Endothelial cell of umbilical vein (primary cell): Measurements from ENCODE around the gene DDR2. TPM values are rescaled to one million over a fixed set of nuclear protein-coding genes. Genes with fewer than 3 reads are reported as not detected.

ENCODE experiments used
- BruUV-seq: library from RNA; stranded (reverse); fragments of 400-500 nt; replicated peaks from 2 replicates; lab custom pipeline; 2021; lab: Mats Ljungman, UMichigan
- CTCF ChIA-PET: fragments of 300-600, 350-600 bp; sonication (Branson Sonifier 250); formaldehyde crosslinking; loops from one replicate; lab custom pipeline; 2021; ENCODE audit warnings: antibody characterized with exemption, inconsistent platforms; lab: Charles Lee
- POLR2A ChIA-PET: fragments of 300-600, 350-600 bp; sonication (Branson Sonifier 250); formaldehyde crosslinking; loops from one replicate; lab custom pipeline; 2021; ENCODE audit warnings: antibody characterized with exemption, inconsistent platforms; lab: Charles Lee
- DNase-seq: peaks from one replicate; pipeline ENCODE4 v3.0.0-alpha.2; 2011; ENCODE audit warnings: low read depth, low spot score
- FAIRE-seq: peaks from 2 replicates; lab custom pipeline; 2011; peaks lifted over from hg19 to GRCh38; lab: Jason Lieb, UNC
- H2AFZ ChIP-seq: 2 replicates; pipeline ENCODE4 v1.6.0; 2012; ENCODE audit warnings: low read depth, low read length, control low read depth, inconsistent platforms
- H3K27ac ChIP-seq: 2 replicates; pipeline ENCODE4 v1.5.1; 2011; ENCODE audit warnings: low read depth, mild to moderate bottlenecking, control low read depth, low read length, moderate library complexity; ENCODE audit not compliant: insufficient read depth
- H3K27me3 ChIP-seq, 2 experiments: 2 replicates each; pipeline versions ENCODE4 v1.6.0 to v1.6.1; 2011; ENCODE audit warnings: low read length in 2 of 2, mixed read lengths in 1 of 2; ENCODE audit not compliant: control insufficient read depth in 2 of 2, insufficient read depth in 2 of 2
- H3K36me3 ChIP-seq, 2 experiments: 2 replicates in 1 of 2; 3 replicates in 1 of 2; pipeline ENCODE4 v1.5.1; 2011; ENCODE audit warnings: low read length in 2 of 2, mild to moderate bottlenecking in 1 of 2, moderate library complexity in 1 of 2; ENCODE audit not compliant: control insufficient read depth in 2 of 2, insufficient read depth in 2 of 2; ENCODE audit errors: extremely low read depth in 1 of 2
- H3K4me1 ChIP-seq: 3 replicates; pipeline ENCODE4 v1.5.1; 2011; ENCODE audit warnings: mild to moderate bottlenecking, low read length; ENCODE audit not compliant: control insufficient read depth, insufficient read depth; ENCODE audit errors: extremely low read depth
- H3K4me2 ChIP-seq: 2 replicates; pipeline ENCODE4 v1.6.1; 2011; ENCODE audit warnings: low read length, control low read depth, mixed read lengths; ENCODE audit not compliant: insufficient read depth
- H3K4me3 ChIP-seq, 3 experiments: fragments of 200-600 bp in 1 of 3; sonication (generic), shearing (Covaris generic) in 1 of 3; replicated peaks in 1 of 3; 2 replicates each; pipeline ENCODE4 v1.5.1; 2011 to 2016; ENCODE audit warnings: control low read depth in 3 of 3, low read length in 3 of 3, mild to moderate bottlenecking in 2 of 3, inconsistent platforms in 1 of 3, low read depth in 1 of 3, moderate library complexity in 1 of 3; ENCODE audit not compliant: insufficient read depth in 1 of 3
- H3K79me2 ChIP-seq: 2 replicates; pipeline ENCODE4 v1.6.0; 2012; ENCODE audit warnings: low read length, inconsistent platforms; ENCODE audit not compliant: control insufficient read depth, insufficient read depth
- H3K9ac ChIP-seq: replicated peaks from 2 replicates; pipeline ENCODE3; 2011; ENCODE audit warnings: low read length, control low read depth; ENCODE audit not compliant: insufficient read depth; ENCODE audit errors: extremely low read depth
- H3K9me1 ChIP-seq: replicated peaks from 3 replicates; pipeline ENCODE4 v1.6.0; 2011; ENCODE audit warnings: mild to moderate bottlenecking, low read length; ENCODE audit not compliant: control insufficient read depth, insufficient read depth; ENCODE audit errors: extremely low read depth
- H3K9me3 ChIP-seq: replicated peaks from 2 replicates; pipeline ENCODE4 v1.5.1; 2012; ENCODE audit warnings: low read length, inconsistent platforms; ENCODE audit not compliant: control insufficient read depth, insufficient read depth
- H4K20me1 ChIP-seq: replicated peaks from 2 replicates; pipeline ENCODE3; 2011; ENCODE audit warnings: mild to moderate bottlenecking, low read length; ENCODE audit not compliant: control insufficient read depth, insufficient read depth; ENCODE audit errors: extremely low read depth
- CTCF ChIP-seq, 2 donors: IDR thresholded peaks; 1 replicate in 1 of 2; 2 replicates in 1 of 2; pipeline ENCODE4 v1.5.1; 2011; ENCODE audit warnings: low read length in 2 of 2, mild to moderate bottlenecking in 2 of 2, moderate library complexity in 2 of 2, control low read depth in 1 of 2, inconsistent platforms in 1 of 2, low read depth in 1 of 2; ENCODE audit not compliant: insufficient read depth in 1 of 2; ENCODE audit errors: extremely low read depth in 1 of 2
- EZH2 ChIP-seq: IDR thresholded peaks from 2 replicates; pipeline ENCODE4 v1.6.1; 2012; ENCODE audit warnings: borderline replicate concordance, low read depth, mild to moderate bottlenecking, moderate library complexity, low read length, inconsistent platforms; ENCODE audit not compliant: severe bottlenecking
- FOS ChIP-seq: IDR thresholded peaks from 2 replicates; pipeline ENCODE4 v1.6.1; 2011; ENCODE audit warnings: mild to moderate bottlenecking, low read length, moderate library complexity, borderline replicate concordance; ENCODE audit not compliant: insufficient read depth
- GATA2 ChIP-seq: IDR thresholded peaks from 2 replicates; pipeline ENCODE4 v1.7.0; 2011; ENCODE audit warnings: low read depth, mild to moderate bottlenecking, moderate library complexity, mixed read lengths, low read length; ENCODE audit not compliant: insufficient read length, insufficient read depth
- JUN ChIP-seq: IDR thresholded peaks from 2 replicates; pipeline ENCODE4 v1.6.1; 2011; ENCODE audit warnings: borderline replicate concordance, low read depth; ENCODE audit not compliant: insufficient read length, insufficient read depth
- MAX ChIP-seq: IDR thresholded peaks from 2 replicates; pipeline ENCODE4 v1.6.1; 2011; ENCODE audit not compliant: insufficient read depth, insufficient read length
- MYC ChIP-seq: IDR thresholded peaks from one replicate; pipeline ENCODE4 v1.6.1; 2011; ENCODE audit warnings: mild to moderate bottlenecking, low read depth, low read length
- POLR2A ChIP-seq: IDR thresholded peaks from 2 replicates; pipeline ENCODE4 v1.6.1; 2012; ENCODE audit warnings: low read depth, mild to moderate bottlenecking, control low read depth, low read length
- POLR2AphosphoS5 ChIP-seq: IDR thresholded peaks from 2 replicates; pipeline ENCODE4 v1.6.1; 2012; ENCODE audit warnings: low read depth, mild to moderate bottlenecking, control low read depth, low read length, moderate library complexity; ENCODE audit not compliant: insufficient read depth
- dilution Hi-C: fragments of 300-500 bp; cut with MboI; formaldehyde crosslinking; loops from one replicate; pipeline ENCODE4 v1.15.0; 2019; ENCODE audit warnings: low sequenced_read_pairs; ENCODE audit not compliant: extremely low pct_ligation_motif_present
- intact Hi-C: fragments of 100-400 bp; cut with micrococcal nuclease; formaldehyde crosslinking; loops from one replicate; pipeline ENCODE4 v1.10.0; 2022
- polyA plus RNA-seq, 4 experiments: library from polyadenylated mRNA; depleted of rRNA in 3 of 4; stranded (reverse) in 3 of 4; unstranded in 1 of 4; fragments of >200 nt; gene quantifications; 2 replicates each; pipeline versions ENCODE4 v1.2.1 to v1.2.3, GENCODE V29; 2011 to 2012; ENCODE audit warnings: missing spikeins in 1 of 4
- total RNA-seq: library from RNA; stranded (reverse); gene quantifications from 2 replicates; pipeline ENCODE4 v1.2.3, GENCODE V29; 2021

Gene DDR2
- total and polyA plus RNA-seq, 2 donors (not counting 3 experiments of a cell fraction or from before 2014, with no cell fraction given), result 27.8 to 30.8 TPM

- no peak for TF ChIP-seq JUN
- TF ChIP-seq MYC, result no peak
- TF ChIP-seq EZH2, result no peak
- TF ChIP-seq CTCF (IDR thresholded peaks at IDR 0.05; ENCODE audit: extremely low read depth in 1 of 2, insufficient read depth in 1 of 2, low read depth in 1 of 2, low read length in 2 of 2), result no peak
- no peak for TF ChIP-seq FOS
- TF ChIP-seq POLR2AphosphoS5, result no peak
- no peak for TF ChIP-seq POLR2A
- TF ChIP-seq GATA2, result no peak
- TF ChIP-seq MAX, result no peak
- FAIRE-seq, result no peak
Observed at GRCh38 chr1:162724583-162725120, 92.4 kb downstream of the DDR2 start.

More at GRCh38 chr1:162724583-162725120, 92.4 kb downstream of the DDR2 start:
- H3K79me2 ChIP-seq, result no peaks in the 10 kb centered on the region
- H3K9me1 ChIP-seq, result no peaks in the 10 kb centered on the region
- H3K9me3 ChIP-seq, result no peaks in the 10 kb centered on the region
- dilution Hi-C loops (no loop called here), intact Hi-C loops (no loop called here)
- no peak for DNase-seq
- no peaks in the 10 kb centered on the region for H3K36me3 ChIP-seq
- H4K20me1 ChIP-seq, result peaks cover 3% of the 10 kb centered on the region
- ChIA-PET POLR2A (no interaction called here), CTCF (no interaction called here)
- no TSS peak for BruUV-seq
- no peak overlapping the region for H3K4me3 ChIP-seq
- H3K27me3 ChIP-seq, result no peaks in the 10 kb centered on the region
- H3K9ac ChIP-seq, result no peak overlapping the region
- H3K4me2 ChIP-seq, result no peak overlapping the region
- H3K4me1 ChIP-seq, result no peaks in the 10 kb centered on the region
- no peak overlapping the region for H2AFZ ChIP-seq
- no peak overlapping the region for H3K27ac ChIP-seq
